H7 (cell line): ENCODE measurements around the gene SLC4A9. TPM values are rescaled to one million over a fixed set of nuclear protein-coding genes. Genes with fewer than 3 reads are reported as not detected.
"Not testable (repeated sequence)": the region's sequence is repeated elsewhere in the genome, so short reads cannot be mapped to it uniquely, and the experiment has no call there.

Source experiments
- DNase-seq: peaks from one replicate; pipeline ENCODE4 v3.0.0; 2012
- H3K27me3 ChIP-seq: 2 replicates; pipeline ENCODE4 v1.6.0; 2011; ENCODE audit warnings: mild to moderate bottlenecking, low read length; ENCODE audit not compliant: control insufficient read depth, insufficient read depth
- H3K36me3 ChIP-seq: replicated peaks from 2 replicates; pipeline ENCODE4 v1.5.1; 2011; ENCODE audit warnings: low read length; ENCODE audit not compliant: control insufficient read depth, insufficient read depth
- H3K4me3 ChIP-seq: 2 replicates; pipeline ENCODE4 v1.5.1; 2011; ENCODE audit warnings: low read depth, mild to moderate bottlenecking, control low read depth, low read length, moderate library complexity; ENCODE audit not compliant: insufficient read depth
- total RNA-seq: library from RNA; depleted of rRNA; stranded (reverse); fragments of >200 nt; shearing (Covaris generic); gene quantifications from 2 replicates; pipeline ENCODE4 v1.2.3, GENCODE V29; 2014

SLC4A9 gene
- total RNA-seq, 1 experiment from 2014 or later: not detected

DNA sequence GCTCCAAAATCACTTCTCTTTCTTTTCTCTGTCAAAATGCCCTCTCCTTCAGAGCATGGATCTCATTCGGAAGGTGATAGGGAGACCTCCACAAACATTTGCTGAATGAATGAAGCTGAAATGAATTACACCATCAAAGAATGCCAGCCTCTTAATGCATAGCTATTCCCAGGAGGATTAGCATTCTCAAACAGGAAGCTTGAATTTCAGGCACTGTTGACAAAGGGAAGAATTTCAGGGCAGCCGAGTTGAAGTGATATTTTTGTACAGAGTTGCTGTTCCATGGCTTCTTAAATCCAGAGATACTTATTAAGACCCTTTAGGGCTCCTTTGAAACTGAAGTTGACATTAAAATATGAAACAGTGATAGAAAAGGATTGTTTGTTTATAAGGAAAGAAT is 32.4 kb upstream of the SLC4A9 start:
- DNase-seq: no peak
- no peaks in the 10 kb centered on the region for H3K36me3 ChIP-seq
- H3K4me3 ChIP-seq: no peak overlapping the region
- no peaks in the 10 kb centered on the region for H3K27me3 ChIP-seq

DNA sequence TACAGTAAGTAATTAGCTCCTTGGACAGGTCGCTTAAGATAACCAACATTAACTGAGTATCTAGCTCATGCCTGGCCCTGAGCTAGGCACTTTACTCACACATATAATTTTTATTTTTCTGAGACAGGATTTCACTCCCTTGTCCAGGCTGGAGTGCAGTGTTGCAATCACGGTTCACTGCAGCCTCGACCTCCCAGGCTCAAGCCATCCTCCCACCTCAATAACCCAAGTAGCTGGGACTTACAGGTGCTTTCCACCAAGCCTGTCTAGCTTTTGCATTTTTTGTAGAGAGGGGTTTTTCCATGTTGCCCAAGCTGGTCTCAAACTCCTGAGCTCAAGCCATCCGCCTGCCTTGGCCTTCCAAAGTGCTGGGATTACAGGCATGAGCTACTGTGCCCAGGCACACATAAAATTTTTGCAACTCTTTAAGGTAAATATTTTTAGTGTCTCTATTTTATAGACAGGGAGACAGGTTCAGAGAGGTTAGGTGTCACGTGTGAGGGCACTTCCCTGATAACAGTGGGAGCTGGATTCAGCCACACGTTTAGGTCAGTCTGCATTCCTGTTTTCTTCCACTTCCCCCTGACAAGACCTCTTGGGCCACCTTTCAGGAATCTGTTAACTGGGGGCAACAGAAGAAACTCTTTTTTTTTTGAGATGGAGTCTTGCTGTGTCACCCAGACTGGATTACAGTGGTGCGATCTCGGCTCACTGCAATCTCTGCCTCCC is 31.8 kb upstream of the SLC4A9 start:
- Histone ChIP-seq H3K36me3 (no peaks in the 10 kb centered on the region), H3K27me3 (no peaks in the 10 kb centered on the region), H3K4me3 (no peak overlapping the region)
- DNase-seq: no peak

DNA sequence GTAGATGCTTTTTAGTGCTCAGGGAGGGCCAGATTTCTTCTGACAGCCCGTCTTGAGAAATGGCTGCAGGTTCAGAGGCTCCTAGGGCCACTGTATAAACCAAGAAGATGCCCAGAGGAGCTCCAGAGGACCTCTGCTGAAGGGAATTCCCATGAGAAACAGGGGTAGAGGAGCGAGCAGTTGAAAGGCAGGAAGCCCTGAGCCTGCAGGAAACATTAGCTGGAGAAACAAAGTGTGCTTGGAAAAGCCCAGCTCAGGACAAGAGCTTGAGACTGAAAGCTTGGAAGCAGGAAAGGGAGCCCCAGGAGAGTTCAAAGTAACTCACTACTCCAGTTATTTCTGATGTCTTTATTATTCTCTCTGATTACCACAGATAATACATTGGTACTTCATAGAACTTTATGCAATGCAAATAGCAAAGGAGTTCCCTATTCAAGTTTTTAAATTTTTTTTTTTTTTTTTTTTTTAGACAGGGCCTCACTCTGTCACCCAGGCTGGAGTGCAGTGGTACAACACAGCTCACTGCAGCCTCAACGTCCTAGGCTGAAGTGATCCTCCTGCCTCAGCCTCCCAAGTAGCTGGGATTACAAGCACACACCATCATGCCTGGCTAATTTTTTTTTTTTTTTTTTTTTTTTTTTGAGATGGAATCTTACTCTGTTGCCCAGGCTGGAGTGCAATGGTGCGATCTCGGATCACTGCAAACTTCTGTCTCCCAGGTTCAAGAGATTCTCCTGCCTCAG is 30.1 kb upstream of the SLC4A9 start:
- no peak for DNase-seq
- Histone ChIP-seq H3K4me3 (no peak overlapping the region), H3K27me3 (no peaks in the 10 kb centered on the region), H3K36me3 (peaks cover 1% of the 10 kb centered on the region; the same call in 1 of the 2 replicates)

DNA sequence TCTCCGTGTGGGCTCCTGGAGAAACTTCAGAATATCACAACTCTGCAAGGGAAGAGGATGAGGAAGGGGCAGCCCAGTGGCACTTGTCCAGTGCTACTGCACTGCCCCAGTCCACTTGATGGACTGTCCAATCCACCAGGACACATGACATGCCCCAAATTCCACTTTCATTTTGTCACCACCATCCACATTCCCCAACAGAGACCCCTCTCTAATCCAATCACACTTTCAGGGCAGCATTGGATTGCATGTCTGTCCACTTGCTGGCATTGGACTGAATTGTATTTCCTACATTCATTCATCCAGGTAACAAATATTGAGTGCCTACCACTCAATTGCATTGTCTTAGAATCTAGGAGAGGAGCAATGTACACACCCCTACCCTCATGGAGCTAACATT is 28.4 kb upstream of the SLC4A9 start:
- H3K36me3 ChIP-seq: peaks cover 3% of the 10 kb centered on the region
- H3K27me3 ChIP-seq: no peaks in the 10 kb centered on the region
- no peak for DNase-seq
- H3K4me3 ChIP-seq: no peak overlapping the region

DNA sequence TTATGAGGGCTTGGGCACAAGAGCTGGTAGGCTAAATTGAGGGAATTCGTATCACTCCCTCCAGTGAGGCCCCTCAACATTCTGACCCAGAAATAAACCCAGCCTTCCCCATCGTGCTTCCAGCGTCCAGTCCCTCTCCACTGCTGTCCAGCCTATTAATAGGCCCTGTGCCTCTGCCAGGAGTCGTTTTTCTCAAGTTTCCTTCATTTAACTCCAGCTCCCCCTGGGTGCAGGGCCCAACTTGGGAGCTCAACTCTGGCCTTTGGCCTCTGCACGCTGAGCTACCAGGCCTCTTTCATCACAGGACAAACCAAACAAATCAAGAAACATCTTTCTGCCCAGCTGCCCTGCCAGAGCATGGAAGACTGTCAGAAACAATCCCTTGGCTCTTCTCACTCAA is 23.6 kb upstream of the SLC4A9 start:
- no peak for DNase-seq
- peaks cover 3% of the 10 kb centered on the region for H3K36me3 ChIP-seq
- no peaks in the 10 kb centered on the region for H3K27me3 ChIP-seq
- H3K4me3 ChIP-seq: no peak overlapping the region

DNA sequence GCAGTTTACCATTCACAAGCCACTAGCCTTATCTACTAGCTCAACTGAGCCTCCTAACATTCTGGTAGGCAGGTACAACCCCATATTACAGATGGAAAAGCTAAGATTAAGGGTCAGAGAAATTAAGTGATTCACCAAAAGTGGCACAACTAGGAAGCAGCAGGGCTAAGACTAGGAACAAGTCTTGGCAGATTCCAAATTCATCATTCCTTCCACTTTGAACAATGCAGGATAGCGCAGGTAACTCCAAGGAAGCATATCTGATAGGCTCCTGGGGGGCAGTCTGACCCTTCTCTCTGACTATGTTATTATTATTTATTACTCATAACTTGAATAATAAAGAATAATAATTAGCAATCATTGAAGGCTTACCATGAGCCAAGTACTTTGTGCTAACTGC is 22.1 kb upstream of the SLC4A9 start:
- Histone ChIP-seq H3K36me3 (peaks cover 3% of the 10 kb centered on the region), H3K4me3 (no peak overlapping the region)
- DNase-seq: no peak

DNA sequence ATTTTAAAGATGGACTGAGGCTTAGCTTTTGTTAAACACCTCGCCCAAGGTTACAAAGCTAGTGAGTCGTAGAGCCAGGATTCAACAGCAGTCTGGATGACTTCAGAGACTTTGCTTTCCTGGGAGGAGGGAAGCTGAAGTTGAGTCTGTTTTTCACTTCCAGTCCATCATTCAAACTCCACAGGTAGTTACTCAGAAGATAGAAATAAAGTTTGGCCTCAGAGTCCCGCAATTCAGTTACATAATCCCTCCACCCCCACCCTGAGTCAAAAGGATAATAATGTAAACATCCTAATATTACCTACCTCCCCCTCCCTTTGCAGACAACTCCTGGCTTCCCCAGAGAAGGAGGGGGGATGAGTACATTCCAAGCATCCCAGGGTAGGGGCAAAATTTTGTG is 21.7 kb upstream of the SLC4A9 start:
- DNase-seq: no peak
- Histone ChIP-seq H3K4me3 (no peak overlapping the region), H3K27me3 (no peaks in the 10 kb centered on the region), H3K36me3 (peaks cover 3% of the 10 kb centered on the region)

More for the DNA sequence above, 22.1 kb upstream of the SLC4A9 start:
- no peaks in the 10 kb centered on the region for H3K27me3 ChIP-seq

DNA sequence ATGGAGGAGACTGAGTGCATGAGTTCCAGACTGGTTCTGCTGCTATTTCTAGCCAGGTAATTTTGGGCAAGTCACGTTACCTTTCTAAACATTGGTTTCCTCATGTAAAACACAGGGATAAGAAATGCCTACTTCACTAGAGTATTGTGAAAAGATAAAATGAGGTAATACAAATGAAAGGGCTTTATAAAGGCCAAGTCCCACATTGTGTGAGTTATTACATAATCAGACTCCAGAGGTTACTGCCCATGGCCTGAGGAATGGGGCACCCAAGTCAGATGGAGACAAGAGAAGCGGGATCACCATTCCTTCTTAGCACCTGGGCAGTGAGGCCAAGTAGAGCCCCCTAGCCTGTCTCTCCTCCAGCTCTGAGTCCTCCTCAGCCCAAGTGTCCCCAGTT is 21.1 kb upstream of the SLC4A9 start:
- Histone ChIP-seq H3K27me3 (no peaks in the 10 kb centered on the region), H3K4me3 (no peak overlapping the region), H3K36me3 (peaks cover 3% of the 10 kb centered on the region)
- DNase-seq: no peak

DNA sequence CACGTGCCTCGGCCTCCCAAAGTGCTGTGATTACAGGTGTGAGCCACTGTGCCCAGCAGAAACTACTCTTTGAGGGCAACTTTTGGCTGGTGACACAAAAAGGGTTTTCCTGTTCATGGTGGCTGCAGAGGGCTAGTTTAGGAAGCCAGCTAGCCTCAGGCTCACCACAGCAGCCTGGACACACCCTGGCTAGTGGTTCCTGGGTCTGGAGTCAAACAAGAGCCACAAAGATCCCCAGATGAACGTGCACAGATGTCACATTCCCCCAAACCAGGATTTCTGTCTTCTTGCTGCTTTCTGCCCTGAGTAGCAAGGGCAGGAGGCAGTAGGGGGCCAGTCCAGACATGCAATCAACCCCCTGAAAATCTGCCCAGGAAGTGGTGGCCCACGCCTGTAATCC is 20.4 kb upstream of the SLC4A9 start:
- H3K4me3 ChIP-seq: no peak overlapping the region
- peaks cover 2% of the 10 kb centered on the region for H3K36me3 ChIP-seq
- H3K27me3 ChIP-seq: no peaks in the 10 kb centered on the region
- DNase-seq: no peak

DNA sequence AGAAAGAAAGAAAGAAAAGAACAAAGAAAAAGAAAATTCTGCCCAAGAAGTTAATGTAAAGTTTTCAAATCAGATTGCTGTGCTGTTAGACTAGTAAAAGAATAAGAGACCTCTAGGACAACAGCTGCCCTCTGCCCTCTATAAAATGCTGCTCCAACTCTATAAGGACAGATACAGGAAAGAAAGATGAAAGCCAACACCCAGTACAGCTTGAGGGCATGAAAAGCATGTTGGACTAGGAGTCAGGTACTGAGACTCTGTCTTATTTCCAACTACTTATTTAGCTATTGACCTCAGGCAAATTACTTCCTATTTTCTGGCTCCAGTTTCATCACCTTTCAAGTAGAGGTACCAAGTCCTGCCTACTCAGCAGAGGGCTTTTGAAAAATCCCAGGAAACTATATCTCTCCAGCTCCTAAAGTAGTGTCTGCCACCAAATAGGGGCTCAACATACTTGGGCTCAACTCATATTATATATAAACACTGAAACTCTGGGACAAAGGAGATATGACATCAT is 19.3 kb upstream of the SLC4A9 start:
- no peak for DNase-seq
- Histone ChIP-seq H3K36me3 (peaks cover 2% of the 10 kb centered on the region), H3K27me3 (peaks cover 3% of the 10 kb centered on the region), H3K4me3 (no peak overlapping the region)

DNA sequence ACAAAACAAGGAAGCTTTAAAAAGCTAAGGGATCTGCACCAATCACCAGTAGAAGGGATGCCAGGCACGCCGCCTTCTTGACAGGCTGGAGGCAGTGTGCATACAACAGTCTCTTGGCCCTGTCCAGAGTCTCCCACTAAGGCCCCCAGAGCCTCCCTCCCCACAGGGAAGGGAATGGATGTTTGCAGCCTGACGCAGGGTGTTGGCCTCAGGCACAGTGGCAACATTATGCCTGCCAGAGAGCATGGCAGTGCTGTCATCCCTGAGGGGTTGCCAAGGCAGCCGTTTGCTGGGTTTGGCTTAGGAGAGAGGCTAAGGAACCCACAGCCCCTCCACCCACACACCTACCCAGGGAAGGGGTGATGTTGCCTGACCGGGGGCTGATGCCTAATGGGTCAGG is 18.4 kb upstream of the SLC4A9 start:
- no peak for DNase-seq
- Histone ChIP-seq H3K36me3 (no peaks in the 10 kb centered on the region; the same call in none of the 2 replicates), H3K4me3 (no peak overlapping the region), H3K27me3 (peaks cover 4% of the 10 kb centered on the region)

DNA sequence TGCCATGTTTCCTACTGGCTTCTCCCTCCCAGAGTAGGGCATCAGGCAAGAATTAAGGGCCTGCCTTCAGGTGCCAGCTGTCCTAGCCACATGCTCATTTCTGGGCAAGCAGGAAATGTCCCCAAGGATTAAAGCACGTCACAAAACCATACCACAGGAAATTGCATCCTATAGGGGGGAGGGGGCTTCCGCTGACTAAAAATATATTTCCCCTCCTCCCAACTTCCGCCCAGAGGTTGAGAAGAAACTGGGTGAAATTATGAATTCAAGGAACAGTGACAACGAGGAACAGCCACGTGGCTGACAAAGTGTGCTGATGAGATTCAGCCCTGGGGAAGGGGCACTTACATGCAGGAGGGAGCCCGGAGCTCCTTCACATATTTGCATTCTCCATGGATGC is 17.7 kb upstream of the SLC4A9 start:
- no peak for DNase-seq
- Histone ChIP-seq H3K27me3 (peaks cover 4% of the 10 kb centered on the region), H3K36me3 (no peaks in the 10 kb centered on the region; the same call in none of the 2 replicates), H3K4me3 (no peak overlapping the region)

DNA sequence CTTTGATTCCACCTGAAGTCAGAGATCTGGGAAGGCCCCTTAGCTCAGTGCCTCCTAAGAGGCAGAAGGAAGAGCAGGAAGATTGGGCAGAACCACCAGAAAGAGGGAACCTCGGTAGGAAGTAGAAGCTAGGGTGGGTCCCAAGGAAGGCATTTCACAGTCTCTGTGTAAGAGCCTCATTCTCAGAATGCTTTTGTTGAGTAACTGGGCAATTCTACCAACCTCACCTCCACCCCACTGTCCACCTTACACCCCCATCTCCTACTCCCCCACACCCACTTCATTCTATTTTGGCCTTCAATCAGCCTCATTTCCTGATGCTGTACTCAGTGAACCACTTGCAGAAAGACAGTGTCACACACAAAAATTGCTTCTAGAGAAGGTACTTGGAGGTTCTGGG is 17.1 kb upstream of the SLC4A9 start:
- no peak for DNase-seq
- H3K4me3 ChIP-seq: no peak overlapping the region
- peaks cover 4% of the 10 kb centered on the region for H3K27me3 ChIP-seq
- no peaks in the 10 kb centered on the region; the same call in none of the 2 replicates for H3K36me3 ChIP-seq

DNA sequence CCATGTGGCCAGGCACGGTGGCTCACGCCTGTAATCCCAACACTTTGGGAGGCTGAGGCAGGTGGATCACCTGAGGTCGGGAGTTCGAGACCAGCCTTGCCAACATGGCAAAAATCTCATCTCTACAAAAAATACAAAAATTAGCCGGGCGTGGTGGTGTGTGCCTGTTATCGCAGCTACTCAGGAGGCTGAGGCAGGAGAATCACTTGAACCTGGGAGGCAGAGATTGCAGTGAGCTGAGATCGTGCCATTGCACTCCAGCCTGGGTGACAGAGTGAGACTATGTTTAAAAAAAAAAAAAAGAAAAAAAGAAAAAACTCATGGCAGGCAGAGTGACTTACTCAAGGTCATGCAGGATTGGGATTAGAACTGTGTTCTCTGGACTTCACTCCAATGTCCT is 16.1 kb upstream of the SLC4A9 start:
- H3K36me3 ChIP-seq, H3K27me3 ChIP-seq, H3K4me3 ChIP-seq, DNase-seq: not testable (repeated sequence)
